Measurements from ENCODE around the gene CMSS1. TPM values are rescaled to one million over a fixed set of nuclear protein-coding genes. Genes with fewer than 3 reads are reported as not detected.
"Not testable (repeated sequence)": the region's sequence is repeated elsewhere in the genome, so short reads cannot be mapped to it uniquely, and the experiment has no call there.

CMSS1 gene

DNA sequence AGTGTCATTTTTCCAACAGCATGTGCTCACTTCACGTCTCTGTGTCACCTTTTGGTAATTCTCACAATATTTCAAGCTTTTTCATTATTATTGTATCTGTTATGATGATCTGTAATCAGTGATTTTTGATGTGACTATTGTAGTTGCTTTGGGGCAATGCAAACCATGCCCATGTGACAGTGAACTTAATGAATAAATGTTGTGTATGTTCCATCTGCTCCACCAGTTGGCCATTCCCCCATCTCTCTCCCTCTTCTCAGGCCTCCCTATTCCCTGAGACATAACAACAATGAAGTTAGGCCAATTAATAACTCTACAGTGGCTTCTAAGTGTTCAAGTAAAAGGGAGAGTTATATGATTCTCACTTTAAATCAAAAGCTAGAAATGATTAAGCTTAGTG, 410.6 kb downstream of the CMSS1 start:
- Histone ChIP-seq H3K4me3 (ENCODE audit: low read length) (no peak overlapping the region), H3K23ac (ENCODE audit: low read length) (no peak overlapping the region), H3K79me2 (ENCODE audit: control insufficient read depth, insufficient read depth, low read length) (no peaks in the 10 kb centered on the region)

DNA sequence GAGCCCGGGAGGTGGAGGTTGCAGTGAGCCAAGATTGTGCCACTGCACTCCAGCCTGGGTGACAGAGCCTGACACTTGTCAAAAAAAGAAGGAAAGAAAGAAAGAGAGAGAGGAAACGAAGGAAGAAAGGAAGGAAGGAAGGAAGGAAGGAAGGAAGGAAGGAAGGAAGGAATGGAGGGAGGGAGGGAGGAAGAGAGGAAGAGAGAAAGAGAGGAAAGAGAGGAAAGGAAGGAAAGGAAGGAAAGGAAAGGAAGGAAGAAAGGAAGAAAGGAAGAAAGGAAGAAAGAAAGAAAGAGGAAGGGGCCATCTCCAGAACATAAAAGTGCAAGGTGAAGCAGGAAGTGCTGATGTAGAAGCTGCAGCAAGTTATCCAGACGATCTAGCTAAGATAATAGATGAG, 411.5 kb downstream of the CMSS1 start:
- WGBS (ENCODE audit: extremely low coverage, insufficient coverage, low lambda C conversion rate), result no CpG with 5 or more reads among the region's 3 CpGs
- not testable (repeated sequence) for H4K8ac ChIP-seq (ENCODE audit: low read depth, low read length)

More for the DNA sequence above, 410.6 kb downstream of the CMSS1 start:
- DNase-seq, result no peak
- Histone ChIP-seq H3K4me1 (ENCODE audit: control insufficient read depth, low read depth, low read length) (no peaks in the 10 kb centered on the region), H2BK5ac (ENCODE audit: low read length) (no peak overlapping the region), H2AK5ac (ENCODE audit: low read length) (no peak overlapping the region), H2BK120ac (ENCODE audit: low read depth, low read length) (no peak overlapping the region), H2BK15ac (replicated peaks; ENCODE audit: low read depth) (no peak overlapping the region), H3K27me3 (ENCODE audit: insufficient read depth, low read length, poor library complexity) (no peaks in the 10 kb centered on the region), H3K9ac (ENCODE audit: low read length) (no peak overlapping the region), H3K56ac (ENCODE audit: low read length) (no peak overlapping the region), H3K18ac (ENCODE audit: low read length) (no peak overlapping the region), H3K27ac (ENCODE audit: low read depth, low read length) (no peak overlapping the region), H3K4ac (ENCODE audit: low read depth, low read length) (no peak overlapping the region), H3K36me3 (ENCODE audit: control insufficient read depth, insufficient read depth, low read length) (no peaks in the 10 kb centered on the region), H3K4me2 (ENCODE audit: low read length) (no peak overlapping the region), H3K79me1 (ENCODE audit: low read length) (no peaks in the 10 kb centered on the region), H4K8ac (ENCODE audit: low read depth, low read length) (no peak overlapping the region), H4K5ac (ENCODE audit: low read length) (no peak overlapping the region)
- WGBS (ENCODE audit: extremely low coverage, insufficient coverage, low lambda C conversion rate), result no CpG with 5 or more reads among the region's 1 CpG

DNA sequence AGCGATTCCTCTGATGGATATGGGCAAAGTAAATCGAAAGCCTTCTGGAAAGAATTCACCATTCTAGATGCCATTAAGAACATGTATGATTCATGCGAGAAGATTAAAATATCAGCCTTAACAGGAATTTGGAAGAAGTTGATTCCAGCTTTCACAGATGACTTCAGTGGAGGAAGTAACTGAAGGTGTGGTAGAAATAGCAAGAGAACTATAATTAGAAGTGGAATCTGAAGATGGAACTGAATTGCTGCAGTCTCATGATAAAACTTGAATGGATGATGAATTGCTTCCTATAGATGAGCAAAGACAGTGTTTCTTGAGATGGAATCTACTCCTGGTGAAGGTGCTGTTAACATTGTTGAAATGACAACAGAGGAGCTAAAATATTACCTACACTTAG, 413.0 kb downstream of the CMSS1 start:
- Histone ChIP-seq H2BK5ac (ENCODE audit: low read length) (no peak overlapping the region), H3K23ac (ENCODE audit: low read length) (no peak overlapping the region)
- no CpG with 5 or more reads among the region's 3 CpGs for WGBS (ENCODE audit: extremely low coverage, insufficient coverage, low lambda C conversion rate)

More for the DNA sequence above, 411.5 kb downstream of the CMSS1 start:
- not testable (repeated sequence) for H3K23ac ChIP-seq (ENCODE audit: low read length); H3K18ac ChIP-seq (ENCODE audit: low read length); H3K79me2 ChIP-seq (ENCODE audit: control insufficient read depth, insufficient read depth, low read length); H3K4me2 ChIP-seq (ENCODE audit: low read length); H4K5ac ChIP-seq (ENCODE audit: low read length); H2BK120ac ChIP-seq (ENCODE audit: low read depth, low read length); H3K4ac ChIP-seq (ENCODE audit: low read depth, low read length); H3K4me3 ChIP-seq (ENCODE audit: low read length); H3K27me3 ChIP-seq (ENCODE audit: insufficient read depth, low read length, poor library complexity); H2BK5ac ChIP-seq (ENCODE audit: low read length); H3K9ac ChIP-seq (ENCODE audit: low read length); H2AK5ac ChIP-seq (ENCODE audit: low read length); H3K4me1 ChIP-seq (ENCODE audit: control insufficient read depth, low read depth, low read length); H3K56ac ChIP-seq (ENCODE audit: low read length); H3K27ac ChIP-seq (ENCODE audit: low read depth, low read length); H3K36me3 ChIP-seq (ENCODE audit: control insufficient read depth, insufficient read depth, low read length); H2BK15ac ChIP-seq (replicated peaks; ENCODE audit: low read depth); H3K79me1 ChIP-seq (ENCODE audit: low read length); DNase-seq

More for the DNA sequence above, 413.0 kb downstream of the CMSS1 start:
- no peak for DNase-seq
- H4K8ac ChIP-seq (ENCODE audit: low read depth, low read length), result no peak overlapping the region
- H4K5ac ChIP-seq (ENCODE audit: low read length), result no peak overlapping the region
- no peak overlapping the region for H2AK5ac ChIP-seq (ENCODE audit: low read length)
- no peaks in the 10 kb centered on the region for H3K4me1 ChIP-seq (ENCODE audit: control insufficient read depth, low read depth, low read length)
- no peak overlapping the region for H3K27ac ChIP-seq (ENCODE audit: low read depth, low read length)
- no peak overlapping the region for H3K9ac ChIP-seq (ENCODE audit: low read length)
- H3K56ac ChIP-seq (ENCODE audit: low read length), result no peak overlapping the region
- H3K4ac ChIP-seq (ENCODE audit: low read depth, low read length), result no peak overlapping the region
- H3K27me3 ChIP-seq (ENCODE audit: insufficient read depth, low read length, poor library complexity), result no peaks in the 10 kb centered on the region
- no peaks in the 10 kb centered on the region for H3K79me2 ChIP-seq (ENCODE audit: control insufficient read depth, insufficient read depth, low read length)
- H2BK15ac ChIP-seq (replicated peaks; ENCODE audit: low read depth), result no peak overlapping the region
- no peaks in the 10 kb centered on the region for H3K79me1 ChIP-seq (ENCODE audit: low read length)
- H3K18ac ChIP-seq (ENCODE audit: low read length), result no peak overlapping the region
- H3K4me2 ChIP-seq (ENCODE audit: low read length), result no peak overlapping the region
- H2BK120ac ChIP-seq (ENCODE audit: low read depth, low read length), result no peak overlapping the region
- no peak overlapping the region for H3K4me3 ChIP-seq (ENCODE audit: low read length)
- H3K36me3 ChIP-seq (ENCODE audit: control insufficient read depth, insufficient read depth, low read length), result no peaks in the 10 kb centered on the region

Small RNAs within 50 kb of the gene (small RNA-seq; reads per million reads assigned to genes)
- not detected for gene MIR3921 (ENCODE audit: insufficient read depth)
